OCI-LY7 (cell line): ENCODE measurements around the gene PPP1R16B. TPM values are rescaled to one million over a fixed set of nuclear protein-coding genes. Genes with fewer than 3 reads are reported as not detected.

Source experiments
- BruUV-seq: library from RNA; stranded (reverse); fragments of 400-500 nt; replicated peaks from 2 replicates; lab custom pipeline; 2021; lab: Mats Ljungman, UMichigan
- CTCF ChIA-PET: fragments of 300-600 bp; sonication (Branson Sonifier 250); formaldehyde crosslinking; loops from one replicate; lab custom pipeline; 2022; ENCODE audit warnings: antibody characterized with exemption; ENCODE audit not compliant: unreplicated experiment; lab: Charles Lee
- POLR2A ChIA-PET: fragments of 300-600 bp; sonication (Branson Sonifier 250); formaldehyde crosslinking; loops from one replicate; lab custom pipeline; 2022; ENCODE audit warnings: antibody characterized with exemption; lab: Charles Lee
- DNase-seq: peaks from one replicate; pipeline ENCODE4 v3.0.0-alpha.2; 2015; ENCODE audit warnings: low spot score
- H2AFZ ChIP-seq: fragments of 200-600 bp; sonication (generic), shearing (Covaris generic); 2 replicates; pipeline ENCODE4 v1.6.1; 2014; ENCODE audit warnings: mild to moderate bottlenecking, antibody characterized with exemption, low read length, moderate library complexity
- H3K27ac ChIP-seq: fragments of 200-600 bp; sonication (generic); 2 replicates; pipeline ENCODE4 v1.5.1; 2014; ENCODE audit warnings: mixed run types, low read depth, mild to moderate bottlenecking, moderate library complexity, low read length, inconsistent platforms; ENCODE audit not compliant: poor library complexity, severe bottlenecking
- H3K36me3 ChIP-seq: fragments of 200-600 bp; sonication (generic); 2 replicates; pipeline ENCODE4 v1.6.1; 2014; ENCODE audit warnings: mild to moderate bottlenecking, antibody characterized with exemption, low read length, moderate library complexity, mixed read lengths; ENCODE audit not compliant: insufficient read depth
- H3K4me1 ChIP-seq: fragments of 200-600 bp; sonication (generic); 2 replicates; pipeline ENCODE4 v1.5.1; 2014; ENCODE audit warnings: mild to moderate bottlenecking, low read length; ENCODE audit not compliant: insufficient read depth, poor library complexity, severe bottlenecking
- H3K4me2 ChIP-seq: fragments of 200-600 bp; sonication (generic); 2 replicates; pipeline ENCODE4 v1.6.1; 2014; ENCODE audit warnings: mild to moderate bottlenecking, low read length
- H3K4me3 ChIP-seq: fragments of 200-600 bp; sonication (generic); 2 replicates; pipeline ENCODE4 v1.5.1; 2014; ENCODE audit warnings: mild to moderate bottlenecking, low read depth, low read length; ENCODE audit not compliant: poor library complexity, severe bottlenecking
- H3K79me2 ChIP-seq: fragments of 200-600 bp; sonication (generic); 2 replicates; pipeline ENCODE4 v1.6.1; 2016; ENCODE audit warnings: low read depth, mild to moderate bottlenecking, low read length, moderate library complexity, mixed read lengths; ENCODE audit not compliant: insufficient read depth
- H3K9me2 ChIP-seq: fragments of 200-600 bp; sonication (generic); 2 replicates; pipeline ENCODE4 v1.6.1; 2016; ENCODE audit warnings: mild to moderate bottlenecking, low read length, mixed read lengths; ENCODE audit not compliant: insufficient read depth
- H3K9me3 ChIP-seq: fragments of 200-600 bp; sonication (generic); 2 replicates; pipeline ENCODE4 v1.6.1; 2014; ENCODE audit warnings: mild to moderate bottlenecking, mixed run types, low read length, mixed read lengths
- H4K20me1 ChIP-seq: fragments of 200-600 bp; sonication (generic); 2 replicates; pipeline ENCODE4 v1.6.1; 2014; ENCODE audit warnings: mild to moderate bottlenecking, antibody characterized with exemption, low read length, moderate library complexity, mixed read lengths; ENCODE audit not compliant: insufficient read depth
- CTCF ChIP-seq: fragments of 200-600 bp; sonication (generic); conservative IDR thresholded peaks from 2 replicates; pipeline ENCODE4 v1.5.1; 2014; ENCODE audit warnings: mild to moderate bottlenecking, antibody characterized with exemption, low read length, moderate library complexity, mixed read lengths
- EZH2phosphoT487 ChIP-seq: fragments of 200-600 bp; sonication (generic); IDR thresholded peaks from 2 replicates; pipeline ENCODE4 v1.6.1; 2018; ENCODE audit warnings: low read depth, borderline replicate concordance, mild to moderate bottlenecking, mixed run types, antibody characterized with exemption, low read length, moderate library complexity, mixed read lengths
- intact Hi-C: fragments of 100-400 bp; cut with micrococcal nuclease; formaldehyde crosslinking; loops from one replicate; pipeline ENCODE4 v1.10.0; 2022; ENCODE audit not compliant: unreplicated experiment
- total RNA-seq, 2 experiments: library from RNA; depleted of rRNA in 1 of 2; stranded (reverse); fragments of >200 nt in 1 of 2; shearing (Covaris generic) in 1 of 2; gene quantifications; 2 replicates each; pipeline ENCODE4 v1.2.3, GENCODE V29; 2014 to 2022

Gene PPP1R16B
- total RNA-seq, 2 experiments from 2014 or later: 45.4 to 49.7 TPM

GRCh38 chr20:38883081-38883980, 77.8 kb downstream of the PPP1R16B start:
- Histone ChIP-seq H3K36me3 (no peaks in the 10 kb centered on the region), H3K4me3 (peak overlapping the region; percentile 36), H4K20me1 (no peaks in the 10 kb centered on the region), H3K27ac (peak overlapping the region; percentile 97), H3K4me2 (peak overlapping the region; percentile 70), H3K9me3 (no peaks in the 10 kb centered on the region), H3K4me1 (peaks cover 81% of the 10 kb centered on the region), H3K79me2 (peaks cover 60% of the 10 kb centered on the region), H3K9me2 (no peaks in the 10 kb centered on the region), H2AFZ (peak overlapping the region; percentile 0; the same call in 1 of the 2 replicates)
- POLR2A ChIA-PET: interaction anchor here (0.7 to 7.5 kb wide), 16 partner anchors 9 to 77 kb away, joined by 3 to 85 read pairs (median 4); partner anchors contain the start of gene PPP1R16B
- CTCF ChIA-PET: interaction anchor here (0.7 to 3.4 kb wide), 8 partner anchors 8 to 211 kb away, joined by 3 to 34 read pairs (median 4); no protein-coding TSS in a partner anchor
- intact Hi-C loops: no loop called here
- TF ChIP-seq CTCF: peak; percentile 63
- TF ChIP-seq EZH2phosphoT487: no peak
- BruUV-seq: no TSS peak
- peak; percentile 63 for DNase-seq

GRCh38 chr20:38883981-38884733, 78.7 kb downstream of the PPP1R16B start:
- ChIA-PET CTCF (interaction anchor here (0.7 to 3.4 kb wide), 7 partner anchors 8 to 212 kb away, joined by 3 to 34 read pairs (median 4); no protein-coding TSS in a partner anchor), POLR2A (interaction anchor here (0.6 to 7.5 kb wide), 14 partner anchors 8 to 78 kb away, joined by 3 to 85 read pairs (median 4); partner anchors contain the start of gene PPP1R16B)
- intact Hi-C loops: no loop called here
- Histone ChIP-seq H3K36me3 (no peaks in the 10 kb centered on the region), H2AFZ (peak overlapping the region; percentile 7; the same call in 1 of the 2 replicates), H3K4me1 (peaks cover 73% of the 10 kb centered on the region), H4K20me1 (no peaks in the 10 kb centered on the region), H3K4me2 (peak overlapping the region; percentile 70), H3K79me2 (peaks cover 52% of the 10 kb centered on the region; the same call in 1 of the 2 replicates), H3K9me2 (no peaks in the 10 kb centered on the region), H3K27ac (peak overlapping the region; percentile 97), H3K9me3 (no peaks in the 10 kb centered on the region), H3K4me3 (peak overlapping the region; percentile 36)
- BruUV-seq: no TSS peak
- TF ChIP-seq EZH2phosphoT487 (no peak), CTCF (peak; percentile 9; the same call in 1 of the 2 replicates)
- peak; percentile 69 for DNase-seq
